ENCODE measurements around the gene PNLIP. TPM values are rescaled to one million over a fixed set of nuclear protein-coding genes. Genes with fewer than 3 reads are reported as not detected.

Gene PNLIP
- total and polyA plus RNA-seq, 9 of the 15 experiments (the other 6 are each of a cell fraction or from before 2014, with no cell fraction given): 0.69 TPM; not detected in 8

GRCh38 chr10:116614796-116615195 is 69.1 kb downstream of the PNLIP start (continued):
- TF ChIP-seq JUND (IDR thresholded peaks at IDR 0.05; ENCODE audit: borderline replicate concordance, low read depth, low read length): no peak
- no peak for TF ChIP-seq JUND (tag; IDR thresholded peaks at IDR 0.05; ENCODE audit: borderline replicate concordance, low read depth, low read length)
- no peak for TF ChIP-seq ARID4B (CRISPR knock-in tag; IDR thresholded peaks at IDR 0.05)
- TF ChIP-seq ZBTB17 (CRISPR knock-in tag; IDR thresholded peaks at IDR 0.05): no peak
- TF ChIP-seq E2F5 (CRISPR knock-in tag; IDR thresholded peaks at IDR 0.05): no peak
- TF ChIP-seq ZNF12 (CRISPR knock-in tag; IDR thresholded peaks at IDR 0.05): no peak
- TF ChIP-seq ZNF57 (CRISPR knock-in tag; IDR thresholded peaks at IDR 0.05): no peak
- TF ChIP-seq DACH1 (IDR thresholded peaks at IDR 0.05; ENCODE audit: partially characterized antibody): no peak
- TF ChIP-seq ESRRB (CRISPR knock-in tag; IDR thresholded peaks at IDR 0.05; ENCODE audit: borderline replicate concordance): no peak
- TF ChIP-seq MCM7 (IDR thresholded peaks at IDR 0.05): no peak
- TF ChIP-seq PRMT5 (CRISPR knock-in tag; IDR thresholded peaks at IDR 0.05): no peak
- TF ChIP-seq PKNOX1 (IDR thresholded peaks at IDR 0.05): no peak
